ENCODE measurements around the gene SGSM1. TPM values are rescaled to one million over a fixed set of nuclear protein-coding genes. Genes with fewer than 3 reads are reported as not detected.

The SGSM1 gene
- total RNA-seq, 1 experiment from 2014 or later = 0.29 TPM

- Histone ChIP-seq H3K9ac (ENCODE audit: low read length) (no peak overlapping the region), H3K4me1 (ENCODE audit: insufficient read depth, low read length) (no peaks in the 10 kb centered on the region), H2AFZ (ENCODE audit: low read length) (no peak overlapping the region), H3F3A (ENCODE audit: low read length, unreplicated experiment) (no peaks in the 10 kb centered on the region), H3K9me2 (replicated peaks; ENCODE audit: low read length) (no peaks in the 10 kb centered on the region), H4K20me1 (ENCODE audit: low read length) (no peaks in the 10 kb centered on the region), H3K9me3 (ENCODE audit: low read length) (no peaks in the 10 kb centered on the region), H3K27me3 (ENCODE audit: low read length) (no peaks in the 10 kb centered on the region), H3K79me2 (ENCODE audit: low read length) (peaks cover 9% of the 10 kb centered on the region), H3K4me2 (ENCODE audit: low read length) (no peak overlapping the region), H3K27ac (ENCODE audit: low read length) (no peak overlapping the region), H3K36me3 (ENCODE audit: low read depth, low read length) (no peaks in the 10 kb centered on the region), H3K4me3 (ENCODE audit: low read length) (no peak overlapping the region)
- BruUV-seq (replicated peaks) = no TSS peak
- ChIA-PET POLR2A (ENCODE audit: unreplicated experiment) (no interaction called here), CTCF (no interaction called here)
- no peak for ATAC-seq
- intact Hi-C loops (cut with micrococcal nuclease) = no loop called here
- TF ChIP-seq EZH2 (IDR thresholded peaks at IDR 0.05; ENCODE audit: low read length, unreplicated experiment) (no peak), CTCF (conservative IDR thresholded peaks at IDR 0.05; ENCODE audit: low read depth, low read length) (no peak), EZH2phosphoT487 (IDR thresholded peaks at IDR 0.05; ENCODE audit: borderline replicate concordance, low read length) (no peak)
- DNase-seq = no peak
These were observed 142.6 kb downstream of the SGSM1 start for GRCh38 chr22:24948356-24949202.

- Histone ChIP-seq H3K9me2 (replicated peaks; ENCODE audit: low read length) (no peaks in the 10 kb centered on the region), H3K27me3 (ENCODE audit: low read length) (no peaks in the 10 kb centered on the region), H4K20me1 (ENCODE audit: low read length) (no peaks in the 10 kb centered on the region), H3K4me1 (ENCODE audit: insufficient read depth, low read length) (peaks cover 13% of the 10 kb centered on the region), H3K9ac (ENCODE audit: low read length) (no peak overlapping the region), H3K79me2 (ENCODE audit: low read length) (peaks cover 27% of the 10 kb centered on the region), H3K9me3 (ENCODE audit: low read length) (no peaks in the 10 kb centered on the region), H2AFZ (ENCODE audit: low read length) (no peak overlapping the region), H3K36me3 (ENCODE audit: low read depth, low read length) (no peaks in the 10 kb centered on the region), H3K4me2 (ENCODE audit: low read length) (no peak overlapping the region), H3F3A (ENCODE audit: low read length, unreplicated experiment) (no peaks in the 10 kb centered on the region), H3K27ac (ENCODE audit: low read length) (no peak overlapping the region), H3K4me3 (ENCODE audit: low read length) (no peak overlapping the region)
- BruUV-seq (replicated peaks) = no TSS peak
- TF ChIP-seq EZH2phosphoT487 (IDR thresholded peaks at IDR 0.05; ENCODE audit: borderline replicate concordance, low read length) = no peak
- no peak for TF ChIP-seq EZH2 (IDR thresholded peaks at IDR 0.05; ENCODE audit: low read length, unreplicated experiment)
- TF ChIP-seq CTCF (conservative IDR thresholded peaks at IDR 0.05; ENCODE audit: low read depth, low read length) = no peak
- CTCF ChIA-PET = no interaction called here
- POLR2A ChIA-PET (ENCODE audit: unreplicated experiment) = no interaction called here
- intact Hi-C loops (cut with micrococcal nuclease) = loop anchor here (5.0 kb wide), 1 partner anchor 77 kb away; no protein-coding TSS in a partner anchor
- no peak for DNase-seq
- no peak for ATAC-seq
These were observed 144.4 kb downstream of the SGSM1 start for GRCh38 chr22:24950272-24950902.
